MCF 10A (cell line): ENCODE results near the gene NOXRED1. TPM values are rescaled to one million over a fixed set of nuclear protein-coding genes. Genes with fewer than 3 reads are reported as not detected.
A peak's percentile ranks its signal among the peaks of the same experiment; 100 is the strongest.

Experiments used
- BruUV-seq: library from RNA; stranded (reverse); fragments of 400-500 nt; replicated peaks from 2 replicates; lab custom pipeline; 2021; lab: Mats Ljungman, UMichigan
- CTCF ChIA-PET: fragments of 300-600 bp; sonication (Branson Sonifier 250); formaldehyde crosslinking; extraction: SDS; loops from one replicate; lab custom pipeline; 2021; ENCODE audit warnings: antibody characterized with exemption, inconsistent platforms; lab: Yijun Ruan, JAX
- POLR2A ChIA-PET: fragments of 300-600, 350-650 bp; sonication (Branson Sonifier 250); formaldehyde crosslinking; extraction: SDS; loops from one replicate; lab custom pipeline; 2020; ENCODE audit warnings: antibody characterized with exemption, inconsistent platforms; lab: Yijun Ruan, JAX
- DNase-seq: peaks from one replicate; pipeline ENCODE4 v3.0.0-alpha.2; 2018; ENCODE audit not compliant: unreplicated experiment
- H3K27ac Mint-ChIP-seq: one replicate; pipeline ENCODE4 v1.8.0; 2022; ENCODE audit warnings: mild to moderate bottlenecking, low read depth, mixed read lengths; ENCODE audit not compliant: unreplicated experiment
- H3K27me3 Mint-ChIP-seq: one replicate; pipeline ENCODE4 v1.8.0; 2022; ENCODE audit warnings: mixed read lengths; ENCODE audit not compliant: insufficient read depth, unreplicated experiment
- H3K36me3 Mint-ChIP-seq: one replicate; pipeline ENCODE4 v1.8.0; 2022; ENCODE audit warnings: mild to moderate bottlenecking, moderate library complexity, mixed read lengths; ENCODE audit not compliant: insufficient read depth, unreplicated experiment
- H3K4me1 Mint-ChIP-seq: one replicate; pipeline ENCODE4 v1.8.0; 2022; ENCODE audit warnings: mixed read lengths; ENCODE audit not compliant: insufficient read depth, unreplicated experiment
- H3K4me3 Mint-ChIP-seq: one replicate; pipeline ENCODE4 v1.8.0; 2022; ENCODE audit warnings: mild to moderate bottlenecking, moderate library complexity, mixed read lengths; ENCODE audit not compliant: unreplicated experiment
- H3K9me3 Mint-ChIP-seq: one replicate; pipeline ENCODE4 v1.8.0; 2022; ENCODE audit warnings: mixed read lengths; ENCODE audit not compliant: unreplicated experiment
- CTCF ChIP-seq: fragments of 200-600 bp; IDR thresholded peaks from one replicate; pipeline ENCODE4 v1.8.0; 2022; ENCODE audit warnings: antibody characterized with exemption, mild to moderate bottlenecking; ENCODE audit not compliant: unreplicated experiment
- intact Hi-C: fragments of 100-400 bp; cut with micrococcal nuclease; formaldehyde crosslinking; loops from 2 replicates; pipeline ENCODE4 v1.14.1; 2022
- total RNA-seq: library from RNA; stranded (reverse); gene quantifications from 2 replicates; pipeline ENCODE4 v1.2.3, GENCODE V29; 2022

The NOXRED1 gene
- total RNA-seq, 1 experiment from 2014 or later, result 0.58 TPM

- no peaks in the 10 kb centered on the region for H3K9me3 Mint-ChIP-seq
- no peak overlapping the region for H3K4me3 Mint-ChIP-seq
- no peaks in the 10 kb centered on the region for H3K4me1 Mint-ChIP-seq
- POLR2A ChIA-PET, result no interaction called here
- H3K27me3 Mint-ChIP-seq, result no peaks in the 10 kb centered on the region
- intact Hi-C loops, result no loop called here
- BruUV-seq, result no TSS peak
- CTCF ChIA-PET, result interaction anchor here (0.6 to 1.0 kb wide), 3 partner anchors 37 to 110 kb away, joined by 3 to 4 read pairs (median 3); no protein-coding TSS in a partner anchor
- H3K27ac Mint-ChIP-seq, result no peak overlapping the region
- no peak for TF ChIP-seq CTCF
- H3K36me3 Mint-ChIP-seq, result no peaks in the 10 kb centered on the region
- peak; percentile 30 for DNase-seq
Observed at GRCh38 chr14:77409131-77409533, 14.2 kb downstream of the NOXRED1 start.

- Mint-ChIP-seq H3K27ac (no peak overlapping the region), H3K36me3 (no peaks in the 10 kb centered on the region), H3K4me1 (no peaks in the 10 kb centered on the region), H3K4me3 (no peak overlapping the region), H3K9me3 (no peaks in the 10 kb centered on the region), H3K27me3 (no peaks in the 10 kb centered on the region)
- no TSS peak for BruUV-seq
- ChIA-PET POLR2A (interaction anchor here (0.5 kb wide), 1 partner anchor 166 kb away, joined by 4 read pairs; no protein-coding TSS in a partner anchor), CTCF (interaction anchor here (0.6 to 1.1 kb wide), 3 partner anchors 9 to 55 kb away, joined by 3 to 4 read pairs (median 3); no protein-coding TSS in a partner anchor)
- no peak for TF ChIP-seq CTCF
- intact Hi-C loops, result no loop called here
- DNase-seq, result no peak
Observed at GRCh38 chr14:77407158-77407557, 16.2 kb downstream of the NOXRED1 start.

GRCh38 chr14:77406718-77407117 lies 16.6 kb downstream of the NOXRED1 start:
- no peak overlapping the region for H3K4me3 Mint-ChIP-seq
- intact Hi-C loops, result no loop called here
- ChIA-PET POLR2A (interaction anchor here (0.6 kb wide), 1 partner anchor 77 kb away, joined by 3 read pairs; no protein-coding TSS in a partner anchor), CTCF (interaction anchor here (0.9 to 1.1 kb wide), 2 partner anchors 9 to 54 kb away, joined by 3 to 4 read pairs; no protein-coding TSS in a partner anchor)
- no peak for TF ChIP-seq CTCF
- no peaks in the 10 kb centered on the region for H3K36me3 Mint-ChIP-seq
- no TSS peak for BruUV-seq
- DNase-seq, result no peak
- H3K27me3 Mint-ChIP-seq, result no peaks in the 10 kb centered on the region
- H3K27ac Mint-ChIP-seq, result no peak overlapping the region
- H3K9me3 Mint-ChIP-seq, result no peaks in the 10 kb centered on the region
- no peaks in the 10 kb centered on the region for H3K4me1 Mint-ChIP-seq

- Mint-ChIP-seq H3K4me1 (no peaks in the 10 kb centered on the region), H3K27me3 (no peaks in the 10 kb centered on the region), H3K27ac (no peak overlapping the region), H3K36me3 (no peaks in the 10 kb centered on the region), H3K4me3 (no peak overlapping the region), H3K9me3 (no peaks in the 10 kb centered on the region)
- DNase-seq, result no peak
- BruUV-seq, result no TSS peak
- CTCF ChIA-PET, result interaction anchor here (0.9 kb wide), 1 partner anchor 54 kb away, joined by 3 read pairs; no protein-coding TSS in a partner anchor
- POLR2A ChIA-PET, result interaction anchor here (0.6 kb wide), 1 partner anchor 78 kb away, joined by 3 read pairs; no protein-coding TSS in a partner anchor
- no peak for TF ChIP-seq CTCF
- intact Hi-C loops, result no loop called here
Observed at GRCh38 chr14:77406086-77406485, 17.2 kb downstream of the NOXRED1 start.
